Effector memory CD8-positive, alpha-beta T cell (primary cell): ENCODE results near the gene TOX2.

Experiments used
- ATAC-seq: fragments of 150-1000 bp; cut with Tn5 transposase; replicated peaks from 2 replicates; pipeline ENCODE4 v1.10.0; 2021; ENCODE audit warnings: mild to moderate bottlenecking, moderate library complexity
- DNase-seq, 3 experiments: peaks; one replicate each; pipeline ENCODE4 v3.0.0; 2021
- H3K27ac Mint-ChIP-seq, 2 donors: one replicate each; pipeline ENCODE4 v1.8.0; 2022; ENCODE audit warnings: mild to moderate bottlenecking in 2 of 2, mixed read lengths in 2 of 2, moderate library complexity in 2 of 2
- H3K27me3 Mint-ChIP-seq, 2 donors: one replicate each; pipeline ENCODE4 v1.8.0; 2022; ENCODE audit warnings: mixed read lengths in 2 of 2
- H3K36me3 Mint-ChIP-seq: one replicate; pipeline ENCODE4 v1.8.0; 2022; ENCODE audit warnings: mild to moderate bottlenecking, moderate library complexity, mixed read lengths; ENCODE audit not compliant: insufficient read depth
- H3K4me1 Mint-ChIP-seq, 2 donors: one replicate each; pipeline ENCODE4 v1.8.0; 2022; ENCODE audit warnings: low read depth in 2 of 2, mixed read lengths in 2 of 2
- H3K4me3 Mint-ChIP-seq, 2 donors: one replicate each; pipeline ENCODE4 v1.8.0; 2022; ENCODE audit warnings: mild to moderate bottlenecking in 2 of 2, mixed read lengths in 2 of 2, moderate library complexity in 2 of 2
- H3K9me3 Mint-ChIP-seq, 2 donors: one replicate each; pipeline ENCODE4 v1.8.0; 2022; ENCODE audit warnings: mixed read lengths in 2 of 2

Gene TOX2

DNA sequence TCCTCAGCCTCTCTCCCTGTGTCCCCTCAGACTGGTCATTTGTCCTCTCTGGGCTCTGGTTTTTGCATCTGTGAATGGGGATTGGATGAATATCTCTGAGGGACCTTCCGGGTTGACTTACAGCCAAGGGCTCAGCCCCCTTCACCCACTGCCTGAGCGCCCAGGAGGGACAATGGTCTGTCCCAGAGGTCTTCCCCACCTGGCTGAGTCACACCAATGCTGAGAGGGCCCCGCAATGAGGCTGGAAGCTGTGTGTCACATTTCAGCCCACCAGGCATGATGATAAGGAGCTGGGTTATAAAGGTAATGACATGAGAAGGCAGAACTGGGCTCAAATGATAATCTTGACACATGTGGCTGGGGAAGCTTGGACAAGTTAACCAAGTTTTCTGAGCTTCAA, 70.5 kb downstream of the TOX2 start:
- Mint-ChIP-seq H3K4me1 (peaks cover 27 to 40% of the 10 kb centered on the region in 2 donors), H3K4me3 (no peak overlapping the region), H3K9me3 (no peaks in the 10 kb centered on the region), H3K27me3 (peaks cover 28 to 60% of the 10 kb centered on the region in 2 donors), H3K36me3 (no peaks in the 10 kb centered on the region), H3K27ac (peak overlapping the region in 1 of 2 donors; percentile 32)
- no peak for ATAC-seq
- DNase-seq, result no peak

DNA sequence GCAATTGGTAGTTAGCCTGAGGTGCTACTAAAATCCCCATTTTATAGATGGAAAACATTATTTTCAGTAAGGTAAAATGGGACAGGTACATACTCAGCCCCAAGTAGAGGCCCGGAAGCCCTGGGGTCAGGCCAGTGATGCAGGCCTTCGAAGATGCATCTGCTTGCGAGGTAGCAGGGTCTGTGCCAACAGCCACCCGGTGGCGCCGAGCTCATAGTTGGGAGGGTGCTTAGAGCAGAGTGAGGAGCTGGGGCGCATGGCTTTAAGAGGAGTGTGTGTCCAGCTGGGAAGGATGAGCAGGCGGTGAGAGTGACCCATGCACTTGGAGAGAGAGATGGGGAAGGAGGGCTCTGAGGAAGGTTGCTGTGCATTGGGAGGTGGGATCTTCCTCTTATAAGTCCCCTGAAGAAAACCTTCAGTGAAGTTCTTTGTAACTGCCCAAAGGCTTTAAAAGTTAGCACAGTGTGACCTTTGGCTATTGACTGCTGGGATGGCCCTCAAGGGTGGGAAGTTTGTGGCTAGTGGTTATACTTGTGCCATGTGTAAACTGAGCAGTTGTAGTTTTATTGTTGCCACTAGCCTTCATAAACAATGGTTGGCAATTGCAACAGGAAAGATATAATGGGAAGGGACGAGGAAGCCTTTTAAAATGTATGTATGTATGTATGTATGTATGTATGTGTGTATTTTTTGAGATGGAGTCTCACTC, 71.1 kb downstream of the TOX2 start:
- Mint-ChIP-seq H3K27ac (no peak overlapping the region), H3K4me1 (peaks cover 27 to 40% of the 10 kb centered on the region in 2 donors)

DNA sequence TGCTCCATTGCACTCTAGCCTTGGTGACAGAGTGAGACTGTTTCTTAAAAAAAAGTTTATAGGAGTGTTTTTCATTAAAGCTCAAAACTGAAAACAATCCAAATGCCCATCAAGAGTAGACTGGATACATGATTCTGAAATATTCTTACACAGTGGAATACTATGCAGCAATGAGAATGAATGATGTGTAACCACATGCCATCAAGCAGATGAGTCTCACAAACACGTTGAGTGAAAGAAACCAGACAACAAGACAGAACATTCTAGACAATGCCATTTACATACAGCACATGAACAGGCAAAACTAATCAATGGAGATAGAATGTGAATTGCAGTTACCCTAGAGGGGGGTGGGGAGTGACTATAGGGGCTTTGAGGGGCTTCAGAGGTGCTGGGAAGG, 72.4 kb downstream of the TOX2 start:
- Mint-ChIP-seq H3K4me1 (peaks cover 24 to 34% of the 10 kb centered on the region in 2 donors), H3K36me3 (no peaks in the 10 kb centered on the region), H3K27ac (no peak overlapping the region), H3K27me3 (peaks cover 14 to 45% of the 10 kb centered on the region in 2 donors), H3K9me3 (no peaks in the 10 kb centered on the region), H3K4me3 (no peak overlapping the region)
- ATAC-seq (no peak), DNase-seq (no peak)

More for the DNA sequence above, 71.1 kb downstream of the TOX2 start:
- H3K4me3 Mint-ChIP-seq, result no peak overlapping the region
- DNase-seq, result no peak
- H3K36me3 Mint-ChIP-seq, result no peaks in the 10 kb centered on the region
- ATAC-seq, result no peak
- no peaks in the 10 kb centered on the region for H3K9me3 Mint-ChIP-seq
- peaks cover 26 to 57% of the 10 kb centered on the region in 2 donors for H3K27me3 Mint-ChIP-seq

DNA sequence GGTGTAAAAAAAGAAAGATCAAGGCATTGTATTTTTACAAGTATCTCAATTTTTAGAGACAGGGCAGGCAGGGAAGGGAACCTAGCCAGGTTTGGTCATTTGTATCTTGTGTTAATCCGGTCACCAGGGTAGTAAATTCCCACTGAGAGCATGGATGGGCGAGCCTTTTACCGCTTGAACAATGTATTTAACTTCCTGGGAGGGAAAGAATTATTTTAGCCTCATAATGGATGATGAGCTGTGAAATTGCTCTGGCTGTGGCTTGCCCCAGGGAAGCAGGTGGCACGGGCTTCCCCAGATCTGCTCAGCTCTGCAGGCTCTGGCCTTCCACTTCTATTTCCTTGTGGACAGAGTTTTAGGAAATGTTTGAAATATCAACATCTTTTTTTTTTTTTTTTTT, 72.9 kb downstream of the TOX2 start:
- H3K4me1 Mint-ChIP-seq, result peaks cover 19 to 29% of the 10 kb centered on the region in 2 donors
- no peak overlapping the region for H3K27ac Mint-ChIP-seq
- ATAC-seq, result no peak
- peaks cover 11 to 40% of the 10 kb centered on the region in 2 donors for H3K27me3 Mint-ChIP-seq
- no peak overlapping the region for H3K4me3 Mint-ChIP-seq
- no peaks in the 10 kb centered on the region for H3K36me3 Mint-ChIP-seq
- no peaks in the 10 kb centered on the region for H3K9me3 Mint-ChIP-seq
- DNase-seq, result no peak

DNA sequence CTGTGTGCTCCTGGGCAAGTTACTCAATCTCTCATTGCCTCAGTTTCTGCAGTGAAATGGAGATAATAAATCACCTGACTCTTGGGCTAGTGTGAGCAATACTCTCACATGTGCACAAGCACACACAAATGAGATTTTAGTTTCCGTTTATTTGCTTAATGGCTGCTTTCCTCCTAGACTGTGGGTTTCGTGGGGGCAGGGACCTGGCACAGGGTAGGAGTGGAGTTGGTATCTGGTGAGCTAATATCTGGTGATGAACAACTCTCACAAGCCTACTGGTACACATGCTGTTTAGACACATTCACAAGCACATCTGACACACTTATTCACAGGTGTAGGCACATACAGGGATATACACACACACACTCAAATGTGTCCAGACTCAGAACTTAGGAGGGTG, 73.8 kb downstream of the TOX2 start:
- no peak for ATAC-seq
- H3K9me3 Mint-ChIP-seq, result no peaks in the 10 kb centered on the region
- no peak overlapping the region for H3K4me3 Mint-ChIP-seq
- DNase-seq, result no peak
- H3K27ac Mint-ChIP-seq, result no peak overlapping the region
- peaks cover 11 to 35% of the 10 kb centered on the region in 2 donors for H3K27me3 Mint-ChIP-seq
- H3K36me3 Mint-ChIP-seq, result no peaks in the 10 kb centered on the region
- H3K4me1 Mint-ChIP-seq, result peaks cover 15 to 26% of the 10 kb centered on the region in 2 donors

DNA sequence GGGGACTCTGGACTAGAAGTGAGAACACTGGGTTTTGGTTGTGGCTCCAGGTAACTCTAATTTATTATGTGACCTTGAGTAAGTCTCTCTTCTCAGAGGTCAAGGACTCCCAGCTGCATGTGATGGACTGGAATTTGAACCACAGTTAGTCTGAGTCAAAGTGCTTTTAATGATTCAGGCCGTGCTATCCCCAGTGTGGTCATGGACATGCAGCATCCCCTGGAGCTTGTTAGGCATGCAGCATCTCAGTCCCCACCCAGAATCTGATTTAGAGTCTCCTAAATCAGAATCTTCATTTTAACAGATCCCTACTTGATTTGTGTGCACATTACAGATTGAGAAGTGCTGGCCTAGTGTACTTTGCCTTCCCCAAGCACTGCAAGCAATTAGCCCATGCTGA, 74.2 kb downstream of the TOX2 start:
- DNase-seq (no peak), ATAC-seq (no peak)
- Mint-ChIP-seq H3K27ac (no peak overlapping the region), H3K36me3 (no peaks in the 10 kb centered on the region), H3K4me3 (no peak overlapping the region), H3K4me1 (peaks cover 14 to 22% of the 10 kb centered on the region in 2 donors), H3K9me3 (no peaks in the 10 kb centered on the region), H3K27me3 (peaks cover 11 to 35% of the 10 kb centered on the region in 2 donors)

DNA sequence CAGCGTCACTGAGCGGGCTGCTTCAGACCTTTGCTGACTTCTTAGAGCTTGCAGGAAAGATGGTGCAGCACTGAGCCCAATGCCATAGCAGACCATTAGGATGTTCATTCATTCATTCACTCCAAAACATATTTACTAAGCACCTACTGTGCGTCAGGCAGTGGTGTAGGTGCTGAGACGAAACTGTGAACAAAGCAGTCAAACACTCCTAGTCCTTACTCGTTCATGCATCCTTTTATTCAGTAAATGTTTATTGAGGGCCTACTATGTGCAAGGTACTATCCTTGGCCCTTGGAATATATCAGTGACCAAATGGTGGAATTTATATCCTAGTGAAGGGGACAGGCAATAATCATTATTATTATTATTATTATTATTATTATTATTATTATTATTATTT, 76.6 kb downstream of the TOX2 start:
- Mint-ChIP-seq H3K9me3 (no peaks in the 10 kb centered on the region), H3K4me1 (peaks cover 2 to 4% of the 10 kb centered on the region in 2 donors), H3K27me3 (peaks cover 11 to 42% of the 10 kb centered on the region in 2 donors), H3K36me3 (no peaks in the 10 kb centered on the region), H3K27ac (no peak overlapping the region), H3K4me3 (no peak overlapping the region)
- ATAC-seq (no peak), DNase-seq (no peak)

DNA sequence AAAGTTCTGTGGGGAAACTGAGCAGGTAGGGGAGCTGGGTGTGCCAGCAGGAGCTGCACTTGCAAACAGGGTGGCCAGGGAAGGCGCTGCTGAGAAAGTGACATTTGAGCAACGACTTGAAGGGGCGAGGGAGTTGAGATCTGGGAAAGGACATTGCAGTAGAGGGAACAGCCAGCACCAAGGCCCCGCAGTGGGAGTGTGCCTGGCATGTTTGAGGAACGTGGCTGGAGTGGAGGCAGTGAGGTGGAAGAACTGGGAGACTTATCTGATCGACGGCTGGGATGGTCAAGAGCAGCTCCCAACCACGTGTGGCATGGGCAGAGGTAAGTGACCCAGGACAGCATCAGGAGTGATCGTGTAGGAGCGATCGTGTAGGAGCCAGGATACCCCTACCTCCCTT, 77.3 kb downstream of the TOX2 start:
- no peak overlapping the region for H3K27ac Mint-ChIP-seq
- ATAC-seq, result no peak

DNA sequence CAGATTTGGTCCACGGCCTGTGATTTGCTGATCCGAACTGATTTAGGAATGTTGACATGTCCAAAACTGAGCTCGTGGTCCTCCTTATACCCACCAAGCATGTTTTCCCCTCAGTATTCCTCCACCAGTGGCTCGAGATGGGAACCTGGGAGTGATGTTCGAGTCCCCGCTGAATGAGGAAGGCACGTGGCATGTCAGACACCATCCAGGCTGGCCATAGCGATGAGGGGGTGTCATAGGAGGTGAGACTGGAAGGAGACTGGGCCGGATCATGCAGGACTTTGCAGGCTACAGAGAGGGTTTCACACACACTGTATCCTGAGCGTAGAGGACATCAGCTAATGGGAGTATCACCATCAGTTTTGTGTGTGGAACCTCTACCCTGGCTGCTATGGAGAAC, 78.2 kb downstream of the TOX2 start:
- Mint-ChIP-seq H3K9me3 (no peaks in the 10 kb centered on the region), H3K4me1 (peaks cover 0 to 4% of the 10 kb centered on the region in 2 donors), H3K27me3 (peaks cover 11 to 40% of the 10 kb centered on the region in 2 donors), H3K36me3 (no peaks in the 10 kb centered on the region), H3K4me3 (no peak overlapping the region), H3K27ac (no peak overlapping the region)
- DNase-seq (no peak), ATAC-seq (no peak)

More for the DNA sequence above, 77.3 kb downstream of the TOX2 start:
- no peak for DNase-seq
- peaks cover 11 to 46% of the 10 kb centered on the region in 2 donors for H3K27me3 Mint-ChIP-seq
- H3K4me3 Mint-ChIP-seq, result no peak overlapping the region
- H3K4me1 Mint-ChIP-seq, result peaks cover 2 to 4% of the 10 kb centered on the region in 2 donors
- H3K36me3 Mint-ChIP-seq, result no peaks in the 10 kb centered on the region
- no peaks in the 10 kb centered on the region for H3K9me3 Mint-ChIP-seq

DNA sequence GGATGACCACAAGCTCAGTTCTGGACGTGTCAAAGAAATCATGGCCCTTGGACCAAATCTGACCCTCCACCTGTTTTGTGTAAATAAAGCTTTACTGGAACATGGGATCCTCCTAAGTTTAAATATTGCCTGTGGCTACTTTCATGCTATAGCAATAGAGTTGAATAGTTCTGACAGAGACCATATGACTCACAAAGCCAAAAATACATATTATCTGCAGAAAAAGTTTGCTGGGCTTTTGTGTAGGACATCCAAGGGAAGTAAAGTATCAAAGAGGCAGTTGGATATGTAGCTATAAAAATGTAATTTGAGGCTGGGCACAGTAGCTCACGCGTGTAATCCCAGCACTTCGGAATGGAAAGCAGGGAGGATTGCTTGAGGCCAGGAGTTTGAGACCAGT, 78.9 kb downstream of the TOX2 start:
- Mint-ChIP-seq H3K27me3 (peaks cover 6 to 35% of the 10 kb centered on the region in 2 donors), H3K36me3 (no peaks in the 10 kb centered on the region), H3K4me1 (peaks cover 0 to 2% of the 10 kb centered on the region in 2 donors), H3K4me3 (no peak overlapping the region), H3K27ac (no peak overlapping the region), H3K9me3 (no peaks in the 10 kb centered on the region)
- ATAC-seq (no peak), DNase-seq (no peak)

DNA sequence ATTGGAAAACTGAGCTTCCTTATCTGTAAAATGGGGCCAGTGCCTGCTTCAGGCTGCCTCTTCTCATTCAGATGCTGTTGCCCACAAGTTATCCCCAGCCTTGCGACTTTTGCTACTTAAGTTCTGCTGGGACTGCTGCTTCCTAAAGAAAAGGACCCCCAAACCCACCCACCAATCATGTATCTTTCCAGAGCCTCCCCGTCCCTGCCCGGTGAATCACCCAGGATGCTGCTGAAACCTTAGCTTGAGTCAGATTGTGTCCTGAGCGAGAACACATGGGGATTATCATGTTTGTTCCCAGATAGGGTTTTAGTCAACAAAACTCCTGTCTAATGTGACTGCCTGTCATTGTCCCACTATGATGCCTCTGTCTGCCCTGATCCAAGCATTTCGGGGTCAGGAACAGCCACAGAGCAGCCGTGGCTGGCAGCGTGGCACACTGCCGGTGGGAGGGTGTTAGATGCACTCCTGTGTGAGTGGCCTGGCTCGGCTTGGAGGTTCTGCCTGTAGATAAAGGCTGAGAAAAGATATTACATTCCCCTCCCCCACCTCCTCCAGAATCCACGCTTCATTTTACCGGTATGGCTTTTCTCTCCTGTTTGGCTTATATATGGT, 79.9 kb downstream of the TOX2 start:
- DNase-seq (no peak), ATAC-seq (no peak)
- H3K27ac Mint-ChIP-seq, result no peak overlapping the region
- no peaks in the 10 kb centered on the region for H3K36me3 Mint-ChIP-seq
- no peak overlapping the region for H3K4me3 Mint-ChIP-seq
- no peaks in the 10 kb centered on the region for H3K9me3 Mint-ChIP-seq
- H3K27me3 Mint-ChIP-seq, result peaks cover under 1 to 30% of the 10 kb centered on the region in 2 donors
- no peaks in the 10 kb centered on the region for H3K4me1 Mint-ChIP-seq

DNA sequence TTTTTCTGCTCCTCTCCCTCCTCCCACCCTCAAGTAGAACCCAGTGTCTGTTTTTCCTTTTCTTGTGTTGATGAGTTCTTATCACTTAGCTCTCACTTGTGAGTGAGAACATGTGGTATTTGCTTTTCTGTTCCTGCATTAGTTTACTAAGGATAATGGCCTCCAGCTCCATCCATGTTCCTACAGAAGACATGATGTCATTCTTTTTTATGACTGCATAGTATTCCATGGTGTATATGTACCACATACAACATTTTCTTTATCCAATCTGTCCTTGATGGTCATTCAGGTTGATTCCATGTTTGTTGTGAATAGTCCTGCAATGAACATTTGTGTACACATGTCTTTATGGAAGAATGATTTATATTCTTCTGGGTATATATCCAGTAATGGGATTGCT, 81.0 kb downstream of the TOX2 start:
- Mint-ChIP-seq H3K36me3 (no peaks in the 10 kb centered on the region), H3K4me3 (no peak overlapping the region), H3K27ac (no peak overlapping the region), H3K27me3 (peaks cover 11 to 41% of the 10 kb centered on the region in 2 donors), H3K4me1 (no peaks in the 10 kb centered on the region), H3K9me3 (no peaks in the 10 kb centered on the region)
- no peak for DNase-seq
- no peak for ATAC-seq

DNA sequence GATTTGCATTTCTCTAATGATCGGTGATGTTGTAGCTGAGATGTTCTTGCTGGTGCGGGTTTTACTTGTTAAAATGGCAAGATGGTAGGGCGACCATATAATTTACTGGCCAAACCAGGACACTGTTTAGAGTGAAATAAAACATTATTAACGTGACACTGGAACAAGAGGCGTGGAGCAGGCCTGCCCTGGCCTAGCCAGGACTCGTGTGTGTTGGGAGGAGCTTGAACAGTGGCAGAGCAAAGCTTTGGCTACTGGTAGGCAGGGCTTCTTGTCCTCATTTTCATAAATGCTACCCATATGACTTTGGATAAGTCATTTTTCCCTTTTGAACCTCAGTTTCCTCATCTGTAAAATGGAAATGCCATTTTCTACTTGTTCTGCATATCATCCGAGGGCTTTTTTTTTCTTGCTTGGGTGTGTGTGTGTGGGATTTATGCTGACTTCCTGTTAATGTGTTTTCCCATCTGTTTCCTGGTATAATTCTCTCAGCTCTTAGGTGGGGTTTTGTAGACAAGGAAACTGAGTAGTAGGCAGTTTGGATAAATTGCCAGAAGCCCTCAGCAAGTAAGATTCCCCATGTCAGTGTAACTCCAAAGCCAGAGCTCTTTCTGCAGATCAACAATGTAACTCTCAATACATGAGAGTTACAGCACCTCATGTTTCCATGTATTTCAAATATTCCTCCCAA, 81.7 kb downstream of the TOX2 start:
- DNase-seq, result no peak
- Mint-ChIP-seq H3K9me3 (no peaks in the 10 kb centered on the region), H3K27ac (no peak overlapping the region), H3K36me3 (no peaks in the 10 kb centered on the region), H3K4me3 (no peak overlapping the region), H3K4me1 (no peaks in the 10 kb centered on the region), H3K27me3 (peaks cover 15 to 48% of the 10 kb centered on the region in 2 donors)
- ATAC-seq, result no peak

DNA sequence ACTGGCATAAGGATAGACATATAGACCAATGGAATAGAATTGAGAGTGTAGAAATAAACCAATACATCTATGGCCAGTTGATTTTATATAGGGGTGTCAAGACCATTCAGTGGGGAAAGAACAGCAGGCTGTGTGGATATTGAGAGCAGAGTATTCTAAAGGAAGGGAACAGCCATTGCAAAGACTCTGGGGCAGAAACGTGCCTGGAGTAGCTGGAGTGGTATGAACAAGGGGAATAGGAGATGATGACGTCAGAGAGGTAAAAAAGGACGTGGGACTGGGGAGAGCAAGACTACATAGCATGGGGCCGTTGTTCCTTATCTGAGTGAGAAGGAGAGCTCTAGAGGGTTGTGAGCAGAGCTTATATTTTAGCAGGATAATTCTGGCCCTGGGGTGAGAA, 85.2 kb downstream of the TOX2 start:
- H3K4me3 Mint-ChIP-seq, result no peak overlapping the region
- H3K36me3 Mint-ChIP-seq, result no peaks in the 10 kb centered on the region
- ATAC-seq, result no peak
- no peak overlapping the region for H3K27ac Mint-ChIP-seq
- H3K9me3 Mint-ChIP-seq, result no peaks in the 10 kb centered on the region
- peaks cover 37 to 74% of the 10 kb centered on the region in 2 donors for H3K27me3 Mint-ChIP-seq
- DNase-seq, result no peak
- H3K4me1 Mint-ChIP-seq, result peaks cover 0 to 8% of the 10 kb centered on the region in 2 donors
